SH-SY5Y (cell line): Measurements from ENCODE around the gene CTSE.

Source experiments
- GATA2 ChIP-seq: IDR thresholded peaks from 2 replicates; pipeline ENCODE4 v1.6.1; 2011; ENCODE audit warnings: mild to moderate bottlenecking, low read depth, low read length
- GATA3 ChIP-seq: IDR thresholded peaks from 2 replicates; pipeline ENCODE4 v1.6.1; 2011; ENCODE audit warnings: low read depth, mild to moderate bottlenecking, low read length, moderate library complexity

DNA sequence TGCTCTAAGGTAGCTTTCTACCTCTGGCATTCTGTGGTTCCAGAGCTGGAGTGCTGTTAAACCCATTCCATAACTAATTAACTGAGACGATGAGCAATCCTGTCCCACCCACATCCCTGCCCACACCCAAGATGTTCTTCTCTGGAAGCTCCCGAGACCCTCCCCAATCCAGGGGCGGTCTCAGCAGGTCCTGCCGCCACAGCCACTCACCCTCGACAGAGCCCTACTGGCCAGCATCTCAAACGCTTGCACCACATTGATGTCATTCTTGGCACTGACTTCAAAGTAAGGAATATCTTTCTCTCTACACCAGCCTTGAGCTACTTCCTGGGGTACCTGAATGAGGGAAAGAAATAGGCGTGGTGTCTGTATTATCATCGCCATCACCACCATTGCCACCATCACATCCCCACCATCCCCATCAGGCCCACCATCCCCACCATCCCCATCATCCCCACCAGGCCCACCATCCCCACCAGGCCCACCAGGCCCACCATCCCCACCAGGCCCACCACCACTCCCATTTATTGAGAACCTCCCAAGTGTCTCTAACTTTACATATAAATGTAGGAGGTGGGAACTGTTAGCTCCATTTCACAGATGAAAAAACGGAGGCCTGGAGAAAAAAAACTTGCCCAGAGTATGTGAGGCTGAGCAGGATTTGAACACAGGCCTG lies 38.2 kb downstream of the CTSE start:
- TF ChIP-seq GATA2 (no peak), GATA3 (no peak)
